ENCODE measurements around the gene FARS2.

- TF ChIP-seq POLR2AphosphoS5 (IDR thresholded peaks at IDR 0.05; ENCODE audit: low read depth, low read length) = no peak
- TF ChIP-seq, protein P1, sequence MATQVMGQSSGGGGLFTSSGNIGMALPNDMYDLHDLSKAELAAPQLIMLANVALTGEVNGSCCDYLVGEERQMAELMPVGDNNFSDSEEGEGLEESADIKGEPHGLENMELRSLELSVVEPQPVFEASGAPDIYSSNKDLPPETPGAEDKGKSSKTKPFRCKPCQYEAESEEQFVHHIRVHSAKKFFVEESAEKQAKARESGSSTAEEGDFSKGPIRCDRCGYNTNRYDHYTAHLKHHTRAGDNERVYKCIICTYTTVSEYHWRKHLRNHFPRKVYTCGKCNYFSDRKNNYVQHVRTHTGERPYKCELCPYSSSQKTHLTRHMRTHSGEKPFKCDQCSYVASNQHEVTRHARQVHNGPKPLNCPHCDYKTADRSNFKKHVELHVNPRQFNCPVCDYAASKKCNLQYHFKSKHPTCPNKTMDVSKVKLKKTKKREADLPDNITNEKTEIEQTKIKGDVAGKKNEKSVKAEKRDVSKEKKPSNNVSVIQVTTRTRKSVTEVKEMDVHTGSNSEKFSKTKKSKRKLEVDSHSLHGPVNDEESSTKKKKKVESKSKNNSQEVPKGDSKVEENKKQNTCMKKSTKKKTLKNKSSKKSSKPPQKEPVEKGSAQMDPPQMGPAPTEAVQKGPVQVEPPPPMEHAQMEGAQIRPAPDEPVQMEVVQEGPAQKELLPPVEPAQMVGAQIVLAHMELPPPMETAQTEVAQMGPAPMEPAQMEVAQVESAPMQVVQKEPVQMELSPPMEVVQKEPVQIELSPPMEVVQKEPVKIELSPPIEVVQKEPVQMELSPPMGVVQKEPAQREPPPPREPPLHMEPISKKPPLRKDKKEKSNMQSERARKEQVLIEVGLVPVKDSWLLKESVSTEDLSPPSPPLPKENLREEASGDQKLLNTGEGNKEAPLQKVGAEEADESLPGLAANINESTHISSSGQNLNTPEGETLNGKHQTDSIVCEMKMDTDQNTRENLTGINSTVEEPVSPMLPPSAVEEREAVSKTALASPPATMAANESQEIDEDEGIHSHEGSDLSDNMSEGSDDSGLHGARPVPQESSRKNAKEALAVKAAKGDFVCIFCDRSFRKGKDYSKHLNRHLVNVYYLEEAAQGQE (IDR thresholded peaks at IDR 0.05; ENCODE audit: low read depth, low read length) = no peak
These were observed 247.8 kb downstream of the FARS2 start for GRCh38 chr6:5509106-5509505.
